C1 segment of cervical spinal cord (tissue), 14 donors: ENCODE measurements around the gene MIOS.

ENCODE experiments used
- DNase-seq, 14 donors: peaks; one replicate each; lab custom pipeline; 2025; lab: John Stamatoyannopoulos, UW

The MIOS gene

GRCh38 chr7:7583731-7584130 is 17.0 kb downstream of the MIOS start:
- no peak for DNase-seq

DNA sequence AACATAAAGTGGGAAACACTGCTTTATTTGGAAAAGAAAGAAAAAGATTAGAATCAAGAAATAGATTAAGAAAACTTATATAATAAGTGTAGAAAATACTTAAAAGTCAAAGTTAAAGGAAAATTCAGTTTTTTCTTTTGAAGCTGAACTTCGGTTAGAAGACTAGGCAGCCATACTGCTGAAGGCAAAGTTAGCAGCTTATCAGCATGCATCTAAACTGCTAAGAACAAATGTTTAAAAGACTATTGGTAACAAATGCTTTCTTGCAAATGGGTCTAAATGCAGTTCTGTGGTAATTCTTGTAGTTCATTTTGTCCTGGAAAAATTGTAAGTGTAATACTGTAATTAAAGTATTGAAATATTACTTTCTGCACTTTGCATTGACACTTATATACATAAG is 18.0 kb downstream of the MIOS start:
- no peak for DNase-seq

GRCh38 chr7:7585241-7585928 is 18.7 kb downstream of the MIOS start:
- no peak for DNase-seq

- no peak for DNase-seq
Observed at GRCh38 chr7:7595451-7595850, 28.8 kb downstream of the MIOS start.

GRCh38 chr7:7596176-7596575 is 29.5 kb downstream of the MIOS start:
- no peak for DNase-seq

DNA sequence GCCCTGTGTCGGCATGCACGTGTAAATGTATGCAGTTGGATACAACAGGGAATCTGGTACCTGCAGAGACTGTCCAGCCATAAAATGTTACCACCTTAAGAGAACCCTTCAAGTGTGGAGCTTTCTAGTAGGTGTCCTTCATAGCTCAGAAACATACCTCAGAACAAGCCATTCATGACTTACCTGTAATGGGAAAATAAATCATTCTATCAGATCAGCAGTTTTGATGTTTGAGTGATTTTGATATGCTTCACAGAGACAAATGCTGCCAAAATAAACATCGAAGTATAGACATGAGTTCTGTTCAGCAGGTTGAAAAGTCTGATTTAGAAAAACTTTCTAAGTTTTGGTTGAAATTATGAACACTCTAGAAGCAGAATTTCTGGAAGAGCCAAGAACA is 40.3 kb downstream of the MIOS start:
- DNase-seq = no peak

- DNase-seq = no peak
Observed at GRCh38 chr7:7609330-7609729, 42.6 kb downstream of the MIOS start.

DNA sequence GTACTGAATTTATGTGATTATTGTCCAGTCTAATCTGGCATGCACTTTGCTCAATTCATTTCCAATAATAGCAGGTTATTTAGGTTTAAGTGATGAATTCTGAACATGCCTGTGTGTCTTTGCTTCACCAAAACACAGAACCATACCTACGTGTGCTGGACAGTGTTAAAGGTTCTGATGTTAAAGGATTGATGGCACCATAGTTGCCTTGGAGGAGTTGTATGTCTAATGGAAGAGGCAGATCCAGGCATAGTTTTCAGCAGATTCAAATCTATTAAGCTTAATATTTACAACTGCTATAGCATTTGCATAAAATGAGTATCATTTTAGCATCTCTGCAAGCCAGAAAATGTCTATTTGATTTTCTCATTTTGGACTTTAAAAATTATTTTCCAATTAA is 45.8 kb downstream of the MIOS start:
- DNase-seq = no peak

- DNase-seq = no peak
Observed at GRCh38 chr7:7613210-7613609, 46.5 kb downstream of the MIOS start.

DNA sequence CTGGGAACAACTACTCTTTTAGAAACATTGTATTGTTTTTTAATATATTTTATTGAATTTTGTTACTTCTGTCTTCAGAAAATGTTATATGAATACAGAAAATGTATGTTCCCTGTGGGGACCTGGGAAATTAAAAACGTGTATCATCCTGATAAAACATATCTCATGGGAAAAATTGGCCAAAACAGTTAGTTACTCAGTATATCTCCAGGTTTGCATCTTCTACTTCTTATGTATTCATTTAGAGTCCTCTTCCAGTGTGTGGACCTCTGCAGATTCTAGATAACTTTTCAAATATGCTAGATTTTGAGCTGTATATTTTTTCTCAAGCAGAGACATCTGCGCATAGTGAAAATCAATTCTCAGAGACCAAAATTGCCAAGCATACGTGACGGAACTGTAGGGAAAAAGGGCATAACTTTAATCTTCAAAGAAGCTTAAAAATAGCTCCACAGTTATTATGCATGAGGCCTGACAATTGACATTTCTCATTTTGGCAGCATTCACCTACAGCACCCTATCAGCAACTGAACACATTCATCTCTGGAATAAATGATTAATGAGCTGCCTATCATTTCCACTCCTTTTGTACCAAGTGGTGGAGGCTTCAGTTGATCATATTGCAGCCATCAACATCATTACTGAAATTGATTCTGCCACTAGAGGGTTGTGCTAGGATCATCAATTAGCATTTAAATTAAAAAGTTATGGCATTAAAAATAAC is 47.5 kb downstream of the MIOS start:
- no peak for DNase-seq

DNA sequence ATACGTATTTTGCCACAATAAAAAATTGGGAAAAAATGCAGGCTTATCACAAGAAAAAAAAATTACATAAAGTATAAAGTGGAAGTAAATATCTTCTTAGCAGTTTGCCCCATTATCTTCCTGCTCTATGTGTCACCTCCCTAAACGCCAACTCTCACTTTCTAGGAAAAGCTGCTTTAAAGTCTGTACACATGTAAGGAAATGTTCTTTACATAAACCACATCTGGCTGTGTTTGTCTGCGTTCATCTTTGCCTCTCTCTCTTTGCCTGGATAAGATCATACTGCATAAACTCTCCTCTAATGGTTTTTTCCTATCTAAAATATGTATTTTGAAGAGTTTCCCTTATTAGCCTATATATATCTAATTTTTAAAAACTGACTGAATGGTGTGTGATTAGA is 50.9 kb downstream of the MIOS start:
- no peak for DNase-seq

- DNase-seq = no peak
Observed at GRCh38 chr7:7618410-7618809, 51.7 kb downstream of the MIOS start.

- no peak for DNase-seq
Observed at GRCh38 chr7:7620236-7620635, 53.6 kb downstream of the MIOS start.

DNA sequence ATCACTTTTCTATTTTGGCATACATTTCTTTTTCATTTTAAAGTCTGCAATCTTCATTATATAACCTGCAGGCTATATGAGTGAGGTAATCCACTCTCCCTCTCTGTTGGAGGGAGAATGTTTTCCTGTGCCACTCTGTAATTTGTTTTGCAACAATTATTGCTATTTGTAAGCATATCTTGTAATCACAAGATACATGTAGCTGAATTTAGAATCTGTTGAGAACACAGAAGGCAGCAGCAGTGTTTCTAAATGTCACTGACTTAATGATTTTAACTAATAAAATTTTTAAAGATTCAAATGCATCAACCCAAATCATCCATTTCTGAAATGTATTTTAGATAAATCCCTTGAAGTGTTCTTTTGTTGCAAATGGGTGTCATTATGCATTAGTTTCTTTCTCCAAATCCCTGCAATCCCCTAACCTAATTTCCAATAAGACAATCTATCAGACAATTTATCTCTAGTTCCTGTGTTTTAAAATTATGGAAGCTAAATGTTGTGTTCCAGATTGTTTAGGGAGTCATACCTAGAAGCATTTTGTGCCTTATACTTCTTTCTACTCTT is 54.0 kb downstream of the MIOS start:
- no peak for DNase-seq

DNA sequence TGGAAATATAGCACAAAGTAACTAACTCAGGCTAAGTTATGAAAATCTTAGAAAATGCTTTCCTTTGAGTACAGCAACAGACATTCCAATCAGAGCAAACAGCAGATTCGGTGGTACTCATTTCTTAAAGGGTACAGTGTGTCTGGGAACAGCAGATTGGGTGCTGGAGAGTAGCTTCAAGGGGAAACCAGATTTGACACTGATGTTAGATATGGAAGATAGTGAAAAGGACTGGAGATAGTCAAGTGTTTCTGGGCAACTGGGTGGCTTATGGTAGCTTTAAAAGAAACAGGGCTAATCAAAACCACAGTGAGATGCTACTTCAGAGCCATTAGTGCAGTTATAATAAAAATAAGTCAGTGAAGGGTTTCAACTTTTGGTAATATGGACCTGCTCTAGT is 61.8 kb downstream of the MIOS start:
- no peak for DNase-seq

- no peak for DNase-seq
Observed at GRCh38 chr7:7630626-7631329, 64.1 kb downstream of the MIOS start.

GRCh38 chr7:7639421-7639820 is 72.7 kb downstream of the MIOS start:
- peak in 1 of 14 donors; percentile 33 for DNase-seq

- DNase-seq = peak in 1 of 14 donors; percentile 38
Observed at GRCh38 chr7:7639847-7640220, 73.2 kb downstream of the MIOS start.

DNA sequence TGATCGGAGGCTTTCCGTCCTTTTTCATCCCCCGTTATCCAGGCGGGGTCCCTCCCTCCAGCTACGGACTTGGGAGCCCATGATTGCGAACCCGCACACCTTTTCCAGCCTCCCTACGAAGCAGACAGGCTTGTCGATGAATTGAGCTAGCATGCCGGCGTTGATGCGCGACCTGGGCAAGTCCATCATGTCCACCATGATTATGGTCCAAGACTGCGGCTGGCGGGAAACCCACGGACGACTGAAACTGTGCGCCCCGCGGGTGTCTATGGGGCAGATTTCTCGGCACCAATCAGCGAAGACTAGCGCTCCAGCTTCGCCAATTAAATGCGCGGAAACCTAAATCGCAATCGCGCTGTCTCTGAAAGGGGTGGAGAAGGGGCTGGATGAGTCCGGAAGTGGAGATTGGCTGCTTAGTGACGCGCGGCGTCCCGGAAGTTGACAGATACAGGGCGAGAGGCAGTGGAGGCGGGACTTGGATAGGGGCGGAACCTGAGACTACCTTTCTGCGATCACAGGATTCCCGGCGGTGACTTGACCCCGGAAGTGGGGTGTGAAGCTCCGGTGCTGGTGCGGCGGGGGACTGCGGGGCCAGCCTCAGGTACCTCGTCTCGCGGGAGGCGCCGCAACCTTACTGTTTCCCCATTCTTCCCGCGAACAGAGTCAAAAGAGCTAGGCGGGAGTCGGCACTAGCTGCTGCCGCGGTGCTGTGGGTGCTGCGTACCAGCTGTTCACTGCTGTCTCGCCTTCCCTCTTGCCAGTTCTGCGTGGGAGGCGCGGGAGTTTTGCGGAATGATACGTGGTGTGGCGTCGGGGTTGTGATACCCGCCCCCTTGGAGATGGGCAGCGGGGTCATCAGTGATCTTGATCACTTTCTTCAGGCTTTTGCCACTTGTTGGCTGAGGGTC is 73.8 kb downstream of the MIOS start, which contains the start of gene UMAD1:
TSS of gene UMAD1 (plus strand) at position 532 of the 908 bp plus-strand sequence. CDS start 32,620 bp downstream, outside the sequence.
- peak; percentile 77 to 100 (median 96) for DNase-seq

GRCh38 chr7:7641129-7641663 is 74.5 kb downstream of the MIOS start:
- DNase-seq = peak in 6 of 14 donors; percentile 31 to 73 (median 56)

GRCh38 chr7:7642081-7642480 is 75.4 kb downstream of the MIOS start:
- DNase-seq = no peak
